Fibroblast of peridontal ligament (primary cell): ENCODE measurements around the gene YWHAE.
"Not testable (repeated sequence)": the region's sequence is repeated elsewhere in the genome, so short reads cannot be mapped to it uniquely, and the experiment has no call there.

Source experiments
- DNase-seq: peaks from one replicate; pipeline ENCODE4 v3.0.0-alpha.2; 2010; ENCODE audit errors: extremely low read depth

The YWHAE gene

DNA sequence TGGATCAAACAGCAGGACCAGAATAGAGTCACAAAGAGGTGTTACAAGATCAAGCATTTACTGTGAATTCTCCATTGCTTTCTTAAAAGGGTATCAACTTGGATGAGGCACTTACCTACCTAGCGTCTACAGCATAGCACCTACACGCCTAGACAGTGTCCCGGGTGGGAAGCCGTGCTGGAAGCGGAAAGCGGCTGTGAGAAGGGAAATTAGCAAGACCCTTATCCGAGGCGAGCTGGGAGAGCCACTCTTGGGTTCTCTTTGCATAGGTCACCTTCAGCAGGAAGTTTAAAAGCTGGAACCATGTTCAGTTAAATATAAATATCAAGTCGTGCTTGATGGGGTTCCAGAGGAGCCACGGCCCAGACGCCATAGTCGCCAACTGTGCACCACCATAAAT, 74.3 kb downstream of the YWHAE start:
- DNase-seq, result no peak

DNA sequence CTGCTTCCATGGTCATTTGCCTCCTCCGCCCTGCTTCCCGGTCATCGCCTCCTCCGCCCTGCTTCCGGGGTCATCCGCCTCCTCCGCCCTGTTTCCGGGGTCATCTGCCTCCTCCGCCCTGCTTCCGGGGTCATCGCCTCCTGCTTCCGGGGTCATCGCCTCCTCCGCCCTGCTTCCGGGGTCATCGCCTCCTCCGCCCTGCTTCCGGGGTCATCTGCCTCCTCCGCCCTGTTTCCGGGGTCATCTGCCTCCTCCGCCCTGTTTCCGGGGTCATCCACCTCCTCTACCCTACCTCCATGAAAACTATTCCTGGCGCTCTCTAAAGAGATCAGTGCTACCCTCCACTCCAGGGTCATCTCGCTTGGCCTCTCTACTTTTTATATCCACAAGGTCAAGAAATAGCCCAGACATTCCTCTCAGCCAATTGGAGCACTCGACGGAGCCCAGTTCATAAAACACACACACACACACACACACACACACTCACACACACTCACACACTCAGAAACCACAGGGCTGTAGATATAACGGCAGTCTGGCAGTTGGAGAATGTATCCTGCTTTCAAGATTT, 75.7 kb downstream of the YWHAE start:
- no peak for DNase-seq

DNA sequence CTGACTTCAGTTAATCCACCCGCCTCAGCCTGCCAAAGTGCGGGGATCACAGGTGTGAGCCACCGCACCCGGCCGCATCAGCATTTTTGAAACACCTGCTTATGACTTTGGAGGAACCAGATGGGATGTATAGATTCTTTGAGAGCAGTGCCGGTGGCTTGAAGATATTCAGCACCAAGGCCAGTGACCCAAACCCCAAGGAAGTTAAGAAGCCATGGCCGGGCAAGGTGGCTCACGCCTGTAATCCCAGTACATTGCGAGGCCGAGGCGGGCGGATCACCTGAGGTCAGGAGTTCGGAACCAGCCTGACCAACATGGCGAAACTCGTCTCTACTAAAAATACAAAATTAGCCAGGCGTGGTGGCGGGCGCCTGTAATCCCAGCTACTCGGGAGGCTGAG, 76.7 kb downstream of the YWHAE start:
- DNase-seq, result no peak

DNA sequence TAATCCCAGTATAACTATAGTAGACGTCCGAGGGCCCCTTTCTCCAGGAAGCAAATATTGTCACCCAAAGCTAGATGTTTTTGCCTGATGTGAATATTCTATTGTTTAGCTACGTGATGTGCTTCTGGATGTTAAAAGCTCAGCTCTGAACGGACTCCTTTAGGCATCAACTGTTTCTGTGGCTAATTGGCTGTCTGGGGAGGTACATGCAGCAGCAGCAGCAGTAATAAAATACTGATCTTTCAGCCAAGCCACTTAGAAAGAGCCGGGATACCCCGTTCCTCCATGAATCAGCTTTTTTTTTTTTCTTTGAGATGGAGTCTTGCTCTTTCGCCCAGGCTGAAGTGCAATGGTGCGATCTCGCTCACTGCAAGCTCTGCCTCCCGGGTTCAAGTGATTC, 77.5 kb downstream of the YWHAE start:
- no peak for DNase-seq

DNA sequence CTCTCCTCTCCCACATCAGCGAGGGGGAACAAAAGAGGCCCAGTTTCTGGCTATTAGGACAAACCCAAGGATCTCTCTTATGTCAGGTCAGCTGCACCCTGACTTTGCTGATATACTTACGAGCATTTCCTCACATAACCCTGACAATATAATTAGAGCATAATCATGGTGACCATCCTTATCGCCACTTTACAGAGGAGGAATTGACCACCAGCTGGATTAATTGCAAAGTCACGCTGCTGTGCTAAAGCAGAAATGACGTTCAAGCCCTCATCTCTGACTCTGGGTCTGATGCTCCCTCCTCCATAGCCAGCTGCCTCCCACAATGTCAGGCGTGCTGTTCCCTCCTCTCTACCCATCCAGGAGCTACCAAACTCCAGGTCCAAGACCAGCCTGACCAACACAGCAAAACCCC, 78.0 kb downstream of the YWHAE start:
- DNase-seq, result no peak

DNA sequence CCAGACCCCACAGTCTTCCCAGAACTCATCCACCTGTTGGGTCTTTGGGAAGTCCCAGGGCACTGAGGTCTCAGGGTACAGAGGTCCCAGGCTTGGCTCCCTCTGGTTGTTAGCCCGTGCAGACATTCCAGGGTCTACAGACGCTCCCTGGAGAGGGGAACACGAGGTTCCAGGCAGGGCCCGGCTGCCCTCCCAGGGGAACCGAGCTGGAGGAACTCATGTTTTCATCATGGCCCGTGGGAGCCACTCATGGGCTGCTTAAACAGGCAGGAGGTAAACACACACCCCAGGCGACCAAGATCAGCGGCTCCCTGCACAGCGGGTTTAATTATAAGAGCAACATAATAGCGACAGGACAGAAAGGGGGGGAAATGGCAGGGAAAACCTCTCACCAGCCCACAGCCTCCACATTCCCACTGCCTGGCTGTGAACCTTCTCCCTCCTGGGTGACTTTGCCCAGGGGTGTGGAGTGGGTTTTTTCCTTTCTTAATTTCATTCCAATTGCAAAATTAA, 84.1 kb downstream of the YWHAE start:
- no peak for DNase-seq

DNA sequence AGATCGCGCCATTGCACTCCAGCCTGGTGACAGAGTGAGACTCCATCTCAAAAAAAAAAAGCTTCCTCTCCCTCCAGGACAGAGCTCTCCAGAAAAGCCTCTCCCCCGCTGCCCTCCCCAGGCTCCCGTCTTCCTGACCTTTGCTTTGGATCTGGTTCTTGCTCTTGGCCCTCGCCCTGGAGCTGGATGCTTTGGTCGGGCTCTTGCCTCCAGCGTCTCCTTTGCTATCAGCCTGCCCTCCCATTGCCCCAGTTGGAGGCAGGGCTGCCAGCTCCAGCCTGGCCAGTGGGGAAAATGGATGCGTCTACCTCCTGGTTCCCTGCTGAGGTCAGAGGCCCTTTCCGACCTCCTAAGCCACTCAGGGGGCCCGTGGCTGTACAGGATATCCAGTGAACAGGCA, 84.6 kb downstream of the YWHAE start:
- DNase-seq, result no peak

DNA sequence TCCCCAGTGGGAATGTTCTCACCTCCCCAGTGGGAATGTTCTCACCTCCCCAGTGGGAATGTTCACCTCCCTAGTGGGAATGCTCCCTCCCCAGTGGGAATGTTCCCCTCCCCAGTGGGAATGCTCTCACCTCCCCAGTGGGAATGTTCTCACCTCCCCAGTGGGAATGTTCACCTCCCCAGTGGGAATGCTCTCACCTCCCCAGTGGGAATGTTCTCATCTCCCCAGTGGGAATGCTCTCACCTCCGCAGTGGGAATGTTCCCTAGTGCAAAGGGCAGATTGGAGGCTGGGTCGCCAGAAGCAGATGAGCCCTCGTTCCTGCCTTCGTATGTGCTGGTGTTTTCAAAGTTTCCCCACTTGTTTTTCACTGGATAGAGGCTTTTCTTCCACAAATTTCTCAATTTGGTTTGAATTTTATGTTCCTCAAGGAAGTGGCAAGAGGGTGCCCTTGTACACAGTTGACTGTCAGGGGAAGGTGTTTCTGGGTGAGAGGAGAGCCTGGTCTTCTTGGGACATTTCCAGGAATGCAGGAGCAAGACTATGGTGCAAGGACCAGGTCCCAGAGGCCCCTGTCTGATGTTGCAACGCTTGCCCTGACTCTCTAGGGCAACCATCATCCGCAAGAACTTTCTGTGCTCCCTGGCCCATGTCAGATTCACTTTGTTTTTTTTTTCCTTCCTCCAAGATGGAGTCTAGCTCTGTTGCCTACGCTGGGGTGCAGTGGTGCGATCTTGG, 86.6 kb downstream of the YWHAE start:
- DNase-seq, result no peak

DNA sequence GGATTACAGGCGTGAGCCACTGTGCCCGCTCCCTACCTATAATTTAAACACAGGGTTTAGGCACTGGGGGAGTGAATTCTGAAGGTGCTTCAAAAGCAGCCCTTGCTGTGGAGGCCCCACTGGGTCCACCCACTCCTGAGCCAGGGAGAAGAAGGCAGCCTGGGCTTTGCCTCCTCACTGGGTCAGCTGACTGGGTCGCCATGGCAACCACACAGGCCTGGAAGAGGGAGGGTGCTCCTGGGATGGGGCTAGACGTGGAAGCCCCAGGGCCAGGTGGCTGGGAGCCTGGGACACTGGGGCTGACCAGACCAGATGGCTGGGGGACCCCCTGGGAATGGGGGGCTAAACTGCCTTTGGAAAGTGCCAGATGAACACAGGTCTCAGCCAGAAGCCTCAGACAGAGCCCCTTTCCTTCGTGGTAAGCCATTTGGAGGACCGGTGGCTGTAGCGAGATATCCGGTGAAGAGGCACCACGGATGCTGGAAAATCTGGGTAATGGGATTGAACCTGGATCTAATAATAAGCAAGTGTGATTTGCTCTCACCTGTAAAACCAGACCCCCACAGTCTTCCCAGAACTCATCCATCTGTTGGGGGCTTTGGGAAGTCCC, 87.7 kb downstream of the YWHAE start:
- DNase-seq, result no peak

DNA sequence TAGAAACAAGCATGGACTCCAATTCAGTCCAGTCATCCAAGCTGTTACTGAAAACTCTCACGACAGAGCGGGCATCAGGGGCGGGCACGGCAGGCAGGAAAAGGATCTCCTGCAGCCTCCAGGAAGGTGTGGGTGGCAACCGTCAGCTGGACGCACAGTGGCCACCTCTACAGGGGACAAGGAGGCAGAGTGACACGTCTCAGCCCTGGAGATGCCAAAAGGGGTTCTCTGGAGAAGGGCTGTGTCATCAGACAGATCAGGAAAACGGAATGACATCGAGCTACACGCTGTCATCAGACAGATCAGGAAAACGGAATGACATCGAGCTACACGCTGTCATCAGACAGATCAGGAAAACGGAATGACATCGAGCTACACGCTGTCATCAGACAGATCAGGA, 92.2 kb downstream of the YWHAE start:
- not testable (repeated sequence) for DNase-seq

DNA sequence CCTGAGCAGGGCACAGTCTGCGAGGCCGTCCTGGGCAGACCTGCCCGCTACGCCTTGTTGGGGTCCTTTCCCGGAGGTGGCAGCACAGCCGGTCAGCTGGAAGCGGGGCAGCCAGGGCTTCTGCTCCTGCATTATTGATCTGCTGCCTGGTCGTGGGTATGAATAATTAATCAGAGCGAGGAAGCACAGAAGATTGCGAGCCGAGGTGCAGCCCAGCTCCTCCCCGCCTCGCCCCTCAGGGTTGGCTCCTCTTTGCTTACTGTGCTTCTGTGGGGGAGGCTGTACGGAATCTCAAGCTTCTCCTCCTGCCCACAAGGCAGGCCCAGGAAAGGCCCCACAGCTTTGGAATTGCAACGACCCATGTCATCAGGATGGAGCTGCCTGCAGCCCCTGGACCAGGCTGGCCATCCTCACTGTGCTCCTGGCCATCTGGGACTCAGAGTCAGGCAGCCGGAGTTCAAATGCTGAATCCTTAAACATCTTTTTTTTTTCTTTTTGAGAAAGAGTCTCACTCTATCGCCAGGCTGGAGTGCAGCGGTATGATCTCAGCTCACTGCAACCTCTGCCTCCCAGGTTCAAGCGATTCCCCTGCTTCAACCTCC, 95.0 kb downstream of the YWHAE start:
- no peak for DNase-seq

DNA sequence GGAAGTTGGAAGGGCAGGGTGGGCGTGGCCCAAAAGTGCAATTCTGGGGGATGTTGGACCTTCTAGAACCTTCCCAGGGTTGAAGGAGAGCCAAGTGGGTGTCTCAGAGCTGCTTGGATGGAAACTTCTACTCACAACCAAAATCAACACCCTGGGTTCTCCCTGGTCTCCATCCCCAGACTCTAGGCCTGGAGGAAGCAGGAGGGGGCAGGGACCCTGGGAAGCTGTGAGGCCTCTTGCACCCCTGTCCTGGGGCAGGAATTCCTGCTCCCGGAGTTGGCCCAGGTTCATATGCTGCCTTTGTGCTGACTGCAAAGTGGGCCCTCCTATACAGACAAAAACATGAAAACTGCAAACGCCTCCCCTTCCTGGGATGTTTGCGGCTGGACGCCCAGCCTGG, 95.5 kb downstream of the YWHAE start:
- no peak for DNase-seq

DNA sequence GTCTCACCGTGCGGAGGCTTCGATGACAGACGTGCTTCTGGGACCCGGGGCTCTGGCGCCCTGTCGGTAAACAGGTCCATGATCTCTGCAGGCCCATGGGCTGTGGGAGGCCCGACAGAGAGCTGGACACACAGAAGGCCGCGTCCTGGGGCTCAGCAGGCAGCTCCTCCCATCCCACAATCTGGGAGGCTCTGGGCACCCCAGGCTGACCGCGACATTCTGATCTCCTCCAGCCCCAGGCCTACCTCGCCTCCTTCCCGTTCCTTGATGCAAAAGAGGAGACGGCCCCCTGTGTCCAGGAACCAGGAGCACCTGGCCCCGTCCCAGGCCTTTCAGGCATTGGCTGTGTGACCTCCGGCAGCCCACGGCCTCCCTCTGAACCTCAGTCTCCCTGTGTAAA, 97.3 kb downstream of the YWHAE start:
- no peak for DNase-seq

DNA sequence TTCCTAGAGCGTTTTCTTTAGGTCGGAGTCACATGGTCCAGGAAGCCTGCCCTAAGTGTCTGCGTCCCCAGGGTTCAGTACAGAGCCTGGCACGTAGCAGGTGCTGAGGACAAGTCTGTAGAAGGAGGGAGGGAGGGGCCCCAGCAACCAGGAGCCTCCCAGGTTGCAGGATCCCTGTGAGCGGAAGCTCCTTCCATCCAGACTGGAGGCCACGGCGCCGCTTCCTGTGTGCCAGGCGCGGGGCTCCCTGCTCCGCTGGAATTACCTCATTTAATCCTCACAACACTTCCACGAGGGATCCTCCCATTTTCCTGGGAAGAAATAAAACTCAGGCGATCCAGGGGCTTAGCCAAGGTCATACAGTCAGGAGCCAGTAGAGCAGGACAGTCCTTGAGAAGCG, 98.5 kb downstream of the YWHAE start:
- DNase-seq, result no peak

DNA sequence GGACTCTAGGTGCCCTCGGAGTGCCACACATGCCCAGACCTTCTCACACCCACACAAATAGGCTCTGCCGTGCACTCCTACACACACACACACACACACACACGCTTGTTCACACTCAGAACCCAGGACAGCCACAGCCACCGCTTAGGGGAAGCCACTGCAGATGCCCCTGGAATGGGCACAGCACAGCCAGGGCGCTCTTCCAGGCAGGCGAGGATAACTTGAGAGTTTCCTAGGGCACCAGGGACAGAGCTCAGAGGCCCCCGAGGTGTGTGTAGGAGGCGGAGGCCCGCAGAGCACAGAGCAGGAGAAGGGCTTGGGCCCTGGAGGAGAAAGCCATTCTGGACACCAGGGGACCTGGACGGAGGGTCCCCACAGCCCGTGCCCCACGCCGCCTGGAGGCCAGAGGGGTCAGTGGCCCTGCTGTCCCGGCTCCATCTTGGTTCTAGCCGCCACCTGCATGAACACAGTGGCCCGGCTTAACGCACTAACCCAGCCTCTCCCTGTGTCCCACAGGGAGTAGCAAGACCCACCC, 99.6 kb downstream of the YWHAE start:
- no peak for DNase-seq

DNA sequence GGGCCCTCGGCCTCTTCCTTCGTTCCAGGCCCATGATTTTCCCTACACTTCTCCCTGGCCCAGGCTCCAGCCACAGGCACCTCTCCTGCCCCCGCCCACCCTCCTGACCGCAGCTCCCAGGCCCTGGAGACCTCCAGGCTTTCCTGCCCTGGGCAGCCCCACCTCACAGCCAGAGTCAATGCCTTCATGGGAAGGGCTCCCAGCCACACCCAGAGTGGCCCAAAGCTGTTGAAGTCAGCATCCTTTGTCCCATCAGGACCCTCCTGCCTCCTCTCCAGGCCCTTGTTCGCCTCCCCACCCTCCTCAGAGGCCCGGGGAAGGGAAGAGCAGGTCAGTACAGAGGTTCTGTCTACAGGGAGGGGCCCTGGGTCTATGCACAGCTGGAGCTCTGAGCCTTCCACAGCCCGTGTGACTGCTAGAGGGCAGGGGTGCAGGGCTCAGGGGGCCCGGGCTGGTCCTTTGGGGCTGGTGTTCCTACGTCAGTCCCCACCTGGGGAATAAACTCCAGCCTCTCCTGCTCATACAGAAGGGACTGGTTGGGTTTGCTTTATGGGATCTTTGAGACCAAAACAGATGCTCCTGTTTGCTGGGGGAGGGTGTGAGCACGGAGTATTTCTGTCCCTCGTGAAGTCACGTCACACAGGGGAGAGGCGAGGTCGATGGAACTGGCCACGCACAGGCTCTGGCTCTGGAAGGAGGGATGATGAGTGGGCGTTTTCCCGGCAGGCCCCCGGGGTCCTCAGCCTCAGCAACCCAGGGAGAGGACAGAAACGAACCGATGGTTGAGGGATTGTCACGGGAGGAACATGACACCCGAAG, 100.3 kb downstream of the YWHAE start:
- no peak for DNase-seq

DNA sequence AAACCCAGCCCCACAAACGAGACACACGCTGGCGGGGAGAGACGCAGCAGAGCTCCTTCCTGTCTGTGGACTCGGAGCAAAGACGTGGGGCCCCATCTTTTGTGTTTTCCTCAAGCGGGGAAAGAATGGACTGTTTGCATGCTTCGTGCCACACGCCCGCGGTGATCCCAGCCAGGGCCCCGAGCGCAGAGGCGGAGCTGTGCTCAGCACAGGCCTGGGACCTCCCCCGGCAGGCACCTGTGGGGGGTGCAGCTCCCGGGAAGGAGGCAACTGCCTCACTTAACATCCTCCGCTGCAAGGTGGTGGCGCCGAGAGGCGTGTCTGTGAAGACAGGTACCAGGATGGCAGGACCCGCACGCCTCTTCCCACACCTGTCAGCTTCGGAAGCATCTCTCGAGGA, 101.4 kb downstream of the YWHAE start:
- DNase-seq, result no peak
